Lower leg skin (tissue), 3 donors: Measurements from ENCODE around the gene EFR3B.

Source experiments
- CTCF ChIP-seq, 3 donors: fragments of 450-650 bp; IDR thresholded peaks; one replicate each; pipeline ENCODE4 v1.5.1; 2016; ENCODE audit warnings: antibody characterized with exemption in 3 of 3, mild to moderate bottlenecking in 3 of 3, moderate library complexity in 2 of 3
- POLR2A ChIP-seq, 2 donors: fragments of 450-650 bp; IDR thresholded peaks; one replicate each; pipeline ENCODE4 v1.6.1; 2016 to 2017; ENCODE audit warnings: antibody characterized with exemption in 2 of 2, mild to moderate bottlenecking in 1 of 2, moderate library complexity in 1 of 2

- no peak for TF ChIP-seq CTCF (IDR thresholded peaks at IDR 0.05)
- TF ChIP-seq POLR2A (IDR thresholded peaks at IDR 0.05), result no peak
Measured at GRCh38 chr2:25032901-25033300, 9.0 kb upstream of the EFR3B start.
